ENCODE results near the gene LIMS2.

Gene LIMS2

GRCh38 chr2:127674241-127675209 lies 805 bp downstream of the LIMS2 start:
- no peak for DNase-seq (ENCODE audit: low read depth)

- DNase-seq (ENCODE audit: low read depth), result no peak
Measured at GRCh38 chr2:127673291-127674069, 1.9 kb downstream of the LIMS2 start.

GRCh38 chr2:127672341-127673224 lies 2.7 kb downstream of the LIMS2 start:
- no peak for DNase-seq (ENCODE audit: low read depth)

GRCh38 chr2:127671557-127672302 lies 3.6 kb downstream of the LIMS2 start:
- no peak for DNase-seq (ENCODE audit: low read depth)

- DNase-seq (ENCODE audit: low read depth), result no peak
Measured at GRCh38 chr2:127670957-127671290, 4.4 kb downstream of the LIMS2 start.

GRCh38 chr2:127670055-127670956 lies 5.0 kb downstream of the LIMS2 start:
- no peak for DNase-seq (ENCODE audit: low read depth)

- DNase-seq (ENCODE audit: low read depth), result no peak
Measured at GRCh38 chr2:127669056-127669455, 6.3 kb downstream of the LIMS2 start.

GRCh38 chr2:127665267-127665893 lies 9.9 kb downstream of the LIMS2 start:
- DNase-seq (ENCODE audit: low read depth), result no peak

- no peak for DNase-seq (ENCODE audit: low read depth)
Measured at GRCh38 chr2:127664895-127665225, 10.5 kb downstream of the LIMS2 start.

GRCh38 chr2:127664065-127664894 lies 11.1 kb downstream of the LIMS2 start:
- no peak for DNase-seq (ENCODE audit: low read depth)

- DNase-seq (ENCODE audit: low read depth), result no peak
Measured at GRCh38 chr2:127663566-127664064, 11.7 kb downstream of the LIMS2 start.

- no peak for DNase-seq (ENCODE audit: low read depth)
Measured at GRCh38 chr2:127662937-127663565, 12.3 kb downstream of the LIMS2 start.

- no peak for DNase-seq (ENCODE audit: low read depth)
Measured at GRCh38 chr2:127661949-127662510, 13.3 kb downstream of the LIMS2 start.

GRCh38 chr2:127661072-127661649 lies 14.2 kb downstream of the LIMS2 start:
- no peak for DNase-seq (ENCODE audit: low read depth)

- no peak for DNase-seq (ENCODE audit: low read depth)
Measured at GRCh38 chr2:127660291-127660578, 15.1 kb downstream of the LIMS2 start.

GRCh38 chr2:127659408-127660290 lies 15.7 kb downstream of the LIMS2 start:
- DNase-seq (ENCODE audit: low read depth), result no peak

Data from stimulated activated CD8-positive, alpha-beta memory T cell treated with anti-CD3 and anti-CD28 coated beads, Interleukin-7, amount 100 ng/mL, for 24 hours (primary cell).